Measurements from ENCODE around the gene MEIS1. TPM values are rescaled to one million over a fixed set of nuclear protein-coding genes. Genes with fewer than 3 reads are reported as not detected.
A peak's percentile ranks its signal among the peaks of the same experiment; 100 is the strongest.

MEIS1 gene
- total RNA-seq, 1 experiment from 2014 or later = 11.5 TPM

DNA sequence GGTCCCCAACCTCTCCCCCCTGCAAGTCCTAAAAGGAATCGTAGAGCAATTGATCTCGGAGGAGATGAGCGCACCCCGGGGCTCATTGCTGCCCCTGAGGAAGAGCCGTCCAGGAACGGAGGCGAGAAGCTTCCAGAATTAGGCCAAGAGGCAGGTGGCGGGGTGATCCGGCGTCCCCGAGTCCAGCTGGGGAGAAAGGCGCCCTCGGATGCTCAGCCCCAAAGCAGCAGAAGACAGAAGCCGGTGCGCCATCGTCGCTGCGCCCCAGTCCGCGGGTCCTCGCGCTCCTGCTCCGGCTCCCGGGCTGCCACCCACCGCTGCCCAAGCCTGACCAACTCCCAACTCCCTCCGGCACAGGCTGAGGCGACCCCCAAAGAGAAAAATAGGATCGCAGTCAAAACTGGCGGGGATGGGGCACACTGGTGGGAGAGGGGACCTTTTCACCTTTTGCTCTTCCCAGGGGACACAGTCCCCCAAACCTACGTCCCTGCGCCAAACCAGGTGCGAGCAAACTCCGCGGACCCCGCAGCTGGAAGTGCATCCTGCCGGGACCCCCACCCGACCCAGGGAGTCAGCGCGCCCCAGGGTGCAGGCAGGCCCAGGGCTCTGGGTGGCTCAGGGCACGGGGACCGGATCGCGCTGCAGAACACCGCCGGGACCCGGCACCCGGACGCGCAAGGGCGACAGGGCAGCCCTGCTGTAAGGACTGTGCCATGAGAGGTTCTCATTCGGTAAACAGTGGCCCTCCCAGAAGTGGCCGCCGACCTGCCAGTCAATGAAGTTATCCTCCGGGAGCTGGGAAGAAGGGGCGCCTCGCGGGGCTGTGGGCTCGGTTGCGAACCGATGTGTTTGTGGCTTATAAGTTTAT is 8.4 kb upstream of the MEIS1 start:
- Mint-ChIP-seq H3K4me1 (ENCODE audit: low read depth, unreplicated experiment) (peaks cover 26% of the 10 kb centered on the region), H3K4me3 (ENCODE audit: low read depth, unreplicated experiment) (peak overlapping the region; percentile 100), H3K9me3 (ENCODE audit: low read depth, unreplicated experiment) (no peaks in the 10 kb centered on the region), H3K27me3 (ENCODE audit: unreplicated experiment) (no peaks in the 10 kb centered on the region), H3K27ac (ENCODE audit: unreplicated experiment) (peak overlapping the region; percentile 27), H3K36me3 (ENCODE audit: insufficient read depth, unreplicated experiment) (peaks cover 18% of the 10 kb centered on the region)
- no TSS peak for BruUV-seq (replicated peaks)
- intact Hi-C loops (cut with micrococcal nuclease; ENCODE audit: unreplicated experiment) = loop anchor here (5.0 kb wide), 5 partner anchors 414 to 1606 kb away; no protein-coding TSS in a partner anchor
- CTCF ChIA-PET = no interaction called here
- no peak for DNase-seq
- TF ChIP-seq, protein P1, sequence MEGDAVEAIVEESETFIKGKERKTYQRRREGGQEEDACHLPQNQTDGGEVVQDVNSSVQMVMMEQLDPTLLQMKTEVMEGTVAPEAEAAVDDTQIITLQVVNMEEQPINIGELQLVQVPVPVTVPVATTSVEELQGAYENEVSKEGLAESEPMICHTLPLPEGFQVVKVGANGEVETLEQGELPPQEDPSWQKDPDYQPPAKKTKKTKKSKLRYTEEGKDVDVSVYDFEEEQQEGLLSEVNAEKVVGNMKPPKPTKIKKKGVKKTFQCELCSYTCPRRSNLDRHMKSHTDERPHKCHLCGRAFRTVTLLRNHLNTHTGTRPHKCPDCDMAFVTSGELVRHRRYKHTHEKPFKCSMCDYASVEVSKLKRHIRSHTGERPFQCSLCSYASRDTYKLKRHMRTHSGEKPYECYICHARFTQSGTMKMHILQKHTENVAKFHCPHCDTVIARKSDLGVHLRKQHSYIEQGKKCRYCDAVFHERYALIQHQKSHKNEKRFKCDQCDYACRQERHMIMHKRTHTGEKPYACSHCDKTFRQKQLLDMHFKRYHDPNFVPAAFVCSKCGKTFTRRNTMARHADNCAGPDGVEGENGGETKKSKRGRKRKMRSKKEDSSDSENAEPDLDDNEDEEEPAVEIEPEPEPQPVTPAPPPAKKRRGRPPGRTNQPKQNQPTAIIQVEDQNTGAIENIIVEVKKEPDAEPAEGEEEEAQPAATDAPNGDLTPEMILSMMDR (IDR thresholded peaks at IDR 0.05; ENCODE audit: unreplicated experiment) = no peak

DNA sequence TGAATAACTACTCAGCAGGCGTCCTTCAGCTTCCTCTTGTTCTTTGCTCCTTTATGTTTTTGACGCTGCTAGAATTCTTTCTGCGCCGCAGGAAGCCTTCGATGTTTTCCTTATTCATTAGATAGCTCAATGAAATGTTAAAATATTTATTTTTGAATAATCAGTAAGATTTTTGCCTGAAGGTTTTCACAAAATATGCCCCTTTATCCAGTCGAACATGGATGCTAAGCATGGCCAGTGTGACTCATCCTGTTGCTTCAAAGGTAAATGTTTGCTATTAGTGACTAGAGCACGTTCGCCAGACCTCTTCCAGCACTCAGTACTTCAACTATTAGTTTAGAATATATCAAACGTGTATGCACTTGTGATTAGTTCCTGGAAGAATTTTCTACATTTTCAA is 7.6 kb upstream of the MEIS1 start:
- no peaks in the 10 kb centered on the region for H3K9me3 Mint-ChIP-seq (ENCODE audit: low read depth, unreplicated experiment)
- DNase-seq = no peak
- TF ChIP-seq, protein P1 (IDR thresholded peaks at IDR 0.05; ENCODE audit: unreplicated experiment) = no peak
- H3K27me3 Mint-ChIP-seq (ENCODE audit: unreplicated experiment) = no peaks in the 10 kb centered on the region
- no TSS peak for BruUV-seq (replicated peaks)
- H3K36me3 Mint-ChIP-seq (ENCODE audit: insufficient read depth, unreplicated experiment) = peaks cover 18% of the 10 kb centered on the region
- CTCF ChIA-PET = no interaction called here
- no peak overlapping the region for H3K4me3 Mint-ChIP-seq (ENCODE audit: low read depth, unreplicated experiment)
- H3K27ac Mint-ChIP-seq (ENCODE audit: unreplicated experiment) = no peak overlapping the region
- peaks cover 26% of the 10 kb centered on the region for H3K4me1 Mint-ChIP-seq (ENCODE audit: low read depth, unreplicated experiment)
- intact Hi-C loops (cut with micrococcal nuclease; ENCODE audit: unreplicated experiment) = loop anchor here (5.0 kb wide), 5 partner anchors 415 to 1605 kb away; no protein-coding TSS in a partner anchor

DNA sequence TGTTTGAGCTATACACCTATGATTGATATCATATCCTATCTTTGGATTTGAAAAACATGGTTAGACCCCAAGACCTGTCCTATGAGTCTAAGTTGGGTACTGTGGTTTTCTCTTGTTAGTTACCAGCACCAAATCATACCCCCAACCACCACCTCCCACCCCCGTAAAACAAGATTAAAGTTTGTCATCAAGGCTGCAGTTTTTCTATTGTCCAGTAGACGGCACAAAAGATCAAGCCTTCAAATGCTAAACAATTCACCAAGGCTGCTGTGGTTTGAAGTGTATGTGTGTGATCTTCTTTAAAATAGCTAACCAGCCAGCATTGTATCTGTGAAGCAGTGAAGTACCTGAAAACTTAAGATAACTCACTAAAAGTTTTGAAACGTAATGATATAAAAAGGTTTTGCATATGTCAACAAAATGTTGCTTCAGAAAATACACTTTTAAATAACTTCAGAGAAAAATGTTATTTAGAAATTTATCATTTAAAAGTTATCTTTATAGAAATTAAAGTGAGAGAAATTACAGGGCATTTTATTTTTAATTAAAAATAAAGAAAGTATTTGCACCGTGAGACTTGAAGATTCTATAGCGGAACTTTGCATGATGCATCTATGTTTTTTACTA is 5.8 kb upstream of the MEIS1 start:
- Mint-ChIP-seq H3K27me3 (ENCODE audit: unreplicated experiment) (no peaks in the 10 kb centered on the region), H3K36me3 (ENCODE audit: insufficient read depth, unreplicated experiment) (peaks cover 35% of the 10 kb centered on the region), H3K4me1 (ENCODE audit: low read depth, unreplicated experiment) (peaks cover 26% of the 10 kb centered on the region), H3K4me3 (ENCODE audit: low read depth, unreplicated experiment) (no peak overlapping the region), H3K9me3 (ENCODE audit: low read depth, unreplicated experiment) (no peaks in the 10 kb centered on the region), H3K27ac (ENCODE audit: unreplicated experiment) (no peak overlapping the region)
- TF ChIP-seq, protein P1 (IDR thresholded peaks at IDR 0.05; ENCODE audit: unreplicated experiment) = peak; percentile 65
- BruUV-seq (replicated peaks) = no TSS peak
- CTCF ChIA-PET = interaction anchor here (0.6 to 1.6 kb wide), 10 partner anchors 25 to 1598 kb away, joined by 3 to 6 read pairs (median 3); no protein-coding TSS in a partner anchor
- intact Hi-C loops (cut with micrococcal nuclease; ENCODE audit: unreplicated experiment) = loop anchor here (2.0 to 5.0 kb wide), 6 partner anchors 146 to 1603 kb away; no protein-coding TSS in a partner anchor
- peak; percentile 34 for DNase-seq

DNA sequence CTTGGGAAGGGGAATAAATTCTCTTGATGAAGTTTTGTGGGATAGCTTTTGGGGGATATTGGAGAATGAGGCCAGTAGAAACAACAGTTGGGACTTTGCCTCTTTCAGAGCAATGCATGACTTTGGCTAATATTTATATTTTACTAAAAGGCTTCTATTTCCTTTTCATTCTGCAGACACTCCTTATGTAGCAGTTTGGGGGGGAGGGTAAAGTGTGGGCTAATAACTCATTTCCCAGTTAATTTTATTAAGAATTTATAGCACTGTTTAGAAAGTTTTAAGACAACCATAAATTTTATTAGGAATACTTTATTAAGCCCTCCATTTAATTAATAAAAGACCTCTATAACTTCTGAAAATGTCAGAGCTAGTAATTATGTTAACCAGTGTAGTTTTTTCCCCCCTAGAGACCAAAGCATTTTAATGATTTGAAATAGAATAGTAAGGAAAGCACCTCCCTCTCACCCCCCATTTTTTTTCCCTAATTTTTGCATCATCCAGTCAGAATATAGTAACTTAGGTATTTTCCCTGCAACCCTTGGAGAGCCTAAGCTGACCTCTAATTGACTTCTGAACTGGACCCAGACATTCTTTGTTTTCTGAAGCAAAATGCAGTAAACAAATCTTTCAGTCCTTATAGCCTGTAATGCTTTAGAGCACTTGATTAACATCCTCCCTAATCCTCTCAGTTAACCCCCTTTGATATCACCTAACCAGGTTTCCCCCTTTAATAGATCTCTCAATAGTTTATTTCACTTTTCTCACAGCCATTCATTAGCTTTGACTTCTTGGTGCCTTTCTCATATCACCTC is 5.0 kb upstream of the MEIS1 start:
- Mint-ChIP-seq H3K4me1 (ENCODE audit: low read depth, unreplicated experiment) (peaks cover 26% of the 10 kb centered on the region), H3K27me3 (ENCODE audit: unreplicated experiment) (no peaks in the 10 kb centered on the region), H3K36me3 (ENCODE audit: insufficient read depth, unreplicated experiment) (peaks cover 39% of the 10 kb centered on the region), H3K9me3 (ENCODE audit: low read depth, unreplicated experiment) (no peaks in the 10 kb centered on the region), H3K27ac (ENCODE audit: unreplicated experiment) (no peak overlapping the region), H3K4me3 (ENCODE audit: low read depth, unreplicated experiment) (no peak overlapping the region)
- DNase-seq = no peak
- intact Hi-C loops (cut with micrococcal nuclease; ENCODE audit: unreplicated experiment) = loop anchor here (2.0 to 10.0 kb wide), 11 partner anchors 145 to 1602 kb away; partner anchors contain the start of gene ETAA1
- TF ChIP-seq, protein P1 (IDR thresholded peaks at IDR 0.05; ENCODE audit: unreplicated experiment) = no peak
- no TSS peak for BruUV-seq (replicated peaks)
- CTCF ChIA-PET = interaction anchor here (0.6 to 1.6 kb wide), 9 partner anchors 25 to 1597 kb away, joined by 3 to 6 read pairs (median 3); no protein-coding TSS in a partner anchor

Data from Calu3 (cell line).